A549 (cell line): ENCODE measurements around the gene KIFC3. TPM values are rescaled to one million over a fixed set of nuclear protein-coding genes. Genes with fewer than 3 reads are reported as not detected.

Experiments
- CHD2 ChIP-seq: fragments of 150-350 bp; IDR thresholded peaks from 2 replicates; pipeline ENCODE4 v1.6.1; 2014; ENCODE audit warnings: low read length; ENCODE audit not compliant: partially characterized antibody
- CHD4 ChIP-seq: fragments of 200-600 bp; sonication (generic); IDR thresholded peaks from 2 replicates; pipeline ENCODE4 v1.6.1; 2016; ENCODE audit warnings: antibody characterized with exemption, mild to moderate bottlenecking, borderline replicate concordance
- EHMT2 ChIP-seq: fragments of 200-600 bp; sonication (generic); IDR thresholded peaks from 2 replicates; pipeline ENCODE4 v1.6.1; 2016; ENCODE audit warnings: antibody characterized with exemption, low read depth, mild to moderate bottlenecking, moderate library complexity
- EP300 ChIP-seq, 2 experiments: fragments of >200 bp; sonication (Bioruptor Twin); formaldehyde crosslinking; IDR thresholded peaks; 2 replicates in 1 of 2; 3 replicates in 1 of 2; pipeline ENCODE4 v1.6.1; 2016 to 2017
- FOXS1 ChIP-seq: fragments of 250-450 bp; sonication (Bioruptor Pico); IDR thresholded peaks from 2 replicates; pipeline ENCODE4 v1.5.0; 2020; ENCODE audit warnings: mild to moderate bottlenecking, moderate library complexity
- HDAC2 ChIP-seq: fragments of 200-600 bp; sonication (generic); IDR thresholded peaks from 2 replicates; pipeline ENCODE4 v1.6.1; 2016
- HOXA7 ChIP-seq: fragments of 250-450 bp; sonication (Bioruptor Pico); IDR thresholded peaks from 2 replicates; pipeline ENCODE4 v1.5.0; 2020; ENCODE audit warnings: mild to moderate bottlenecking, moderate library complexity
- HOXB13 ChIP-seq: fragments of 250-450 bp; sonication (Bioruptor Pico); IDR thresholded peaks from 2 replicates; pipeline ENCODE4 v1.5.0; 2020; ENCODE audit warnings: low read depth, mild to moderate bottlenecking, moderate library complexity
- HOXB5 ChIP-seq: fragments of 250-450 bp; sonication (Bioruptor Pico); IDR thresholded peaks from 2 replicates; pipeline ENCODE4 v1.5.0; 2020; ENCODE audit warnings: mild to moderate bottlenecking, moderate library complexity
- JUN ChIP-seq, 2 experiments: fragments of >200 bp; sonication (Bioruptor Twin); formaldehyde crosslinking; IDR thresholded peaks; 2 replicates in 1 of 2; 3 replicates in 1 of 2; pipeline ENCODE4 v1.6.1; 2016 to 2017
- KDM5A ChIP-seq: fragments of 200-600 bp; sonication (generic); IDR thresholded peaks from 2 replicates; pipeline ENCODE4 v1.6.1; 2016; ENCODE audit warnings: antibody characterized with exemption, mild to moderate bottlenecking
- NFE2L2 ChIP-seq: fragments of 150-350 bp; conservative IDR thresholded peaks from 2 replicates; pipeline ENCODE4 v1.6.1; 2014; ENCODE audit warnings: low read length
- NPAS2 ChIP-seq: fragments of 250-450 bp; sonication (Bioruptor Pico); IDR thresholded peaks from 2 replicates; pipeline ENCODE4 v1.8.0; 2022; ENCODE audit warnings: mild to moderate bottlenecking, moderate library complexity, borderline replicate concordance
- RAD21 ChIP-seq, 2 experiments: fragments of >200 bp in 1 of 2; sonication (Bioruptor Twin) in 1 of 2; formaldehyde crosslinking in 1 of 2; IDR thresholded peaks in 1 of 2; conservative IDR thresholded peaks in 1 of 2; 2 replicates in 1 of 2; 3 replicates in 1 of 2; pipeline ENCODE4 v1.6.1; 2012 to 2018; ENCODE audit warnings: inconsistent platforms in 1 of 2
- RNF2 ChIP-seq: fragments of 200-600 bp; sonication (generic); IDR thresholded peaks from 2 replicates; pipeline ENCODE4 v1.6.1; 2016; ENCODE audit warnings: low read depth, mild to moderate bottlenecking, antibody characterized with exemption, moderate library complexity, borderline replicate concordance
- SREBF2 ChIP-seq: fragments of 450-650 bp; IDR thresholded peaks from 2 replicates; pipeline ENCODE4 v1.6.1; 2014; ENCODE audit warnings: mild to moderate bottlenecking, moderate library complexity
- TFCP2L1 ChIP-seq: fragments of 250-450 bp; sonication (Bioruptor Pico); IDR thresholded peaks from 2 replicates; pipeline ENCODE4 v1.5.0; 2021; ENCODE audit warnings: mild to moderate bottlenecking
- ZNF302 ChIP-seq: fragments of 250-450 bp; sonication (Bioruptor Pico); IDR thresholded peaks from 2 replicates; pipeline ENCODE4 v1.9.0; 2021; ENCODE audit warnings: inconsistent platforms, mild to moderate bottlenecking, moderate library complexity
- ZSCAN20 ChIP-seq: fragments of 250-450 bp; sonication (Bioruptor Pico); IDR thresholded peaks from 2 replicates; pipeline ENCODE4 v1.8.0; 2022; ENCODE audit warnings: mild to moderate bottlenecking, moderate library complexity
- polyA plus RNA-seq, 4 experiments: library from polyadenylated mRNA; depleted of rRNA in 3 of 4; stranded (reverse); fragments of >200 nt; fragmentation: RNase III in 1 of 4; extraction: RNeasy Plus Mini Kit Qiagen cat#74134 plus additional on column Dnase treatment in 1 of 4; gene quantifications; 2 replicates in 3 of 4; 3 replicates in 1 of 4; pipeline ENCODE4 v1.2.3, GENCODE V29; 2011 to 2017
- TF ChIP-seq, protein P1 (sequence below): fragments of 150-350 bp; IDR thresholded peaks from 2 replicates; pipeline ENCODE4 v1.6.1; 2014; ENCODE audit warnings: low read depth, mild to moderate bottlenecking, low read length
- TF ChIP-seq, protein P2 (sequence below): fragments of >200 bp; sonication (Bioruptor Twin); formaldehyde crosslinking; IDR thresholded peaks from 2 replicates; pipeline ENCODE4 v1.6.1; 2016
- TF ChIP-seq, protein P3 (sequence below): fragments of >200 bp; sonication (Bioruptor Twin); formaldehyde crosslinking; IDR thresholded peaks from 3 replicates; pipeline ENCODE4 v1.5.1; 2016
- TF ChIP-seq, protein P4 (sequence below): IDR thresholded peaks from 2 replicates; pipeline ENCODE4 v1.6.1; 2012; ENCODE audit warnings: low read depth, borderline replicate concordance
- TF ChIP-seq, protein P5 (sequence below): fragments of 250-450 bp; sonication (Bioruptor Pico); IDR thresholded peaks from 2 replicates; pipeline ENCODE4 v1.5.0; 2020; ENCODE audit warnings: low read depth, mild to moderate bottlenecking, moderate library complexity

Gene KIFC3
- polyA plus RNA-seq, 2 of the 4 experiments (the other 2 are of a cell fraction), result 128 to 178 TPM

DNA sequence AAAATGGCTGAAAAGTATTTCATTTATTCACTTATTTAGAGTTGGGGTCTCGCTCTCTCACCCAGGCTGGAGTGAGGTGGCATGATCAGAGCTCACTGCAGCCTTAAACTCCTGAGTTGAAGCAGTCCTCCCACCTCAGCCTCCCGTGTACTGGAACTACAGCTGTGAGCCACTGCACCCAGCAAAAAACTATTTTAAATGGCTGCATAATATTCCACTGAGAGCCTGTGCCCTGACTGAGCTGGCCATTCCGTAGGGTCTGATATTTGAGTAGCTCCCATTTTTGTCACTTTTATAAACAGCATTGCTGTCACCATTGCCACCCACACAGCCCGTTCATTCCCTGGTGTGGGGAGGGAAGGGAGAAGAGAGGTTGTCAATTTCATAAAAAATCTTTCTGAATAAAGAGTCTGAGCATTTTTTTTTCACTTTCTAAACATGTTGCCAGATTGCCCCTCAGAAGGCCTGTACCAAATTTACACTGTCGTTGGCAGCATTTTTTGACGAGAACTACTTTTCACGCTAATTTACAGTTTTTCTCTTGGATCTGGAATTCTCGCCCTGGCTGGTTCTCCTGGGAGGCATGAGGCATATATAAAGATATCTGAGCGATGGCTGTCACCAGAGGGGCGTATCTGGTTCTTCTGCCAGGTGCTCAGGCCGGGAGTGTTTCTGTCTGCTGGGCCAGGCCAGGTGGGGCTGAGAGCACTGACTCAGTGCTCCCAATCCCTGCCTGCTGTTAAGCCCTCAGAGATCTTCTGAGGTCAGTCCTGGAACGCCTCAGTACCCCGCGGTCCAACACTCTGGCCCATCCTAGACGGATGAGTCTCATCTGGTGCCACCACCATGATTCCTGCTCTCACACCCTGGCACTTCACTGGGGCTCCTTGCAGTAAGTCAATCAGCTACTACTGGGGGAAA lies 7.2 kb upstream of the KIFC3 start (continued):
- TF ChIP-seq, protein P1, sequence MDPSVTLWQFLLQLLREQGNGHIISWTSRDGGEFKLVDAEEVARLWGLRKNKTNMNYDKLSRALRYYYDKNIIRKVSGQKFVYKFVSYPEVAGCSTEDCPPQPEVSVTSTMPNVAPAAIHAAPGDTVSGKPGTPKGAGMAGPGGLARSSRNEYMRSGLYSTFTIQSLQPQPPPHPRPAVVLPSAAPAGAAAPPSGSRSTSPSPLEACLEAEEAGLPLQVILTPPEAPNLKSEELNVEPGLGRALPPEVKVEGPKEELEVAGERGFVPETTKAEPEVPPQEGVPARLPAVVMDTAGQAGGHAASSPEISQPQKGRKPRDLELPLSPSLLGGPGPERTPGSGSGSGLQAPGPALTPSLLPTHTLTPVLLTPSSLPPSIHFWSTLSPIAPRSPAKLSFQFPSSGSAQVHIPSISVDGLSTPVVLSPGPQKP, result no peak
- TF ChIP-seq TFCP2L1 (0 out of 2 replicates have a peak, but pooled peaks have one; percentile 10), NPAS2 (CRISPR knock-in tag) (no peak), HDAC2 (no peak), CHD4 (no peak), EHMT2 (no peak), HOXB13 (CRISPR knock-in tag) (peak; percentile 92), RNF2 (no peak), HOXA7 (peak; percentile 76), RAD21 (conservative IDR thresholded peaks at IDR 0.05 in 1 of 2, IDR thresholded peaks at IDR 0.05 in 1 of 2) (no peak), CHD2 (no peak), SREBF2 (no peak), EP300 (IDR thresholded peaks at IDR 0.05) (no peak), ZNF302 (peak; percentile 78), FOXS1 (CRISPR knock-in tag) (peak; percentile 34; the same call in 1 of the 2 replicates), HOXB5 (peak; percentile 86), JUN (IDR thresholded peaks at IDR 0.05) (no peak), ZSCAN20 (CRISPR knock-in tag) (peak; percentile 49), NFE2L2 (no peak), KDM5A (no peak)
- TF ChIP-seq, protein P2, sequence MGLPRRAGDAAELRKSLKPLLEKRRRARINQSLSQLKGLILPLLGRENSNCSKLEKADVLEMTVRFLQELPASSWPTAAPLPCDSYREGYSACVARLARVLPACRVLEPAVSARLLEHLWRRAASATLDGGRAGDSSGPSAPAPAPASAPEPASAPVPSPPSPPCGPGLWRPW, result no peak
- TF ChIP-seq, protein P3, sequence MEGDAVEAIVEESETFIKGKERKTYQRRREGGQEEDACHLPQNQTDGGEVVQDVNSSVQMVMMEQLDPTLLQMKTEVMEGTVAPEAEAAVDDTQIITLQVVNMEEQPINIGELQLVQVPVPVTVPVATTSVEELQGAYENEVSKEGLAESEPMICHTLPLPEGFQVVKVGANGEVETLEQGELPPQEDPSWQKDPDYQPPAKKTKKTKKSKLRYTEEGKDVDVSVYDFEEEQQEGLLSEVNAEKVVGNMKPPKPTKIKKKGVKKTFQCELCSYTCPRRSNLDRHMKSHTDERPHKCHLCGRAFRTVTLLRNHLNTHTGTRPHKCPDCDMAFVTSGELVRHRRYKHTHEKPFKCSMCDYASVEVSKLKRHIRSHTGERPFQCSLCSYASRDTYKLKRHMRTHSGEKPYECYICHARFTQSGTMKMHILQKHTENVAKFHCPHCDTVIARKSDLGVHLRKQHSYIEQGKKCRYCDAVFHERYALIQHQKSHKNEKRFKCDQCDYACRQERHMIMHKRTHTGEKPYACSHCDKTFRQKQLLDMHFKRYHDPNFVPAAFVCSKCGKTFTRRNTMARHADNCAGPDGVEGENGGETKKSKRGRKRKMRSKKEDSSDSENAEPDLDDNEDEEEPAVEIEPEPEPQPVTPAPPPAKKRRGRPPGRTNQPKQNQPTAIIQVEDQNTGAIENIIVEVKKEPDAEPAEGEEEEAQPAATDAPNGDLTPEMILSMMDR, result no peak
- TF ChIP-seq, protein P4, sequence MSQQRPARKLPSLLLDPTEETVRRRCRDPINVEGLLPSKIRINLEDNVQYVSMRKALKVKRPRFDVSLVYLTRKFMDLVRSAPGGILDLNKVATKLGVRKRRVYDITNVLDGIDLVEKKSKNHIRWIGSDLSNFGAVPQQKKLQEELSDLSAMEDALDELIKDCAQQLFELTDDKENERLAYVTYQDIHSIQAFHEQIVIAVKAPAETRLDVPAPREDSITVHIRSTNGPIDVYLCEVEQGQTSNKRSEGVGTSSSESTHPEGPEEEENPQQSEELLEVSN, result no peak; the same call in 1 of the 2 replicates
- TF ChIP-seq, protein P5, sequence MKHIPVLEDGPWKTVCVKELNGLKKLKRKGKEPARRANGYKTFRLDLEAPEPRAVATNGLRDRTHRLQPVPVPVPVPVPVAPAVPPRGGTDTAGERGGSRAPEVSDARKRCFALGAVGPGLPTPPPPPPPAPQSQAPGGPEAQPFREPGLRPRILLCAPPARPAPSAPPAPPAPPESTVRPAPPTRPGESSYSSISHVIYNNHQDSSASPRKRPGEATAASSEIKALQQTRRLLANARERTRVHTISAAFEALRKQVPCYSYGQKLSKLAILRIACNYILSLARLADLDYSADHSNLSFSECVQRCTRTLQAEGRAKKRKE (CRISPR knock-in tag), result peak; percentile 10
